DOHH2 (cell line): ENCODE measurements around the gene B4GALT1.

Source experiments
- CTCF ChIP-seq: fragments of 200-600 bp; sonication (generic); IDR thresholded peaks from one replicate; pipeline ENCODE4 v1.5.1; 2014; ENCODE audit warnings: antibody characterized with exemption, mild to moderate bottlenecking, low read depth, low read length; ENCODE audit not compliant: poor library complexity, severe bottlenecking
- EZH2phosphoT487 ChIP-seq: fragments of 200-600 bp; sonication (generic); IDR thresholded peaks from 2 replicates; pipeline ENCODE4 v1.6.1; 2017; ENCODE audit warnings: borderline replicate concordance, mild to moderate bottlenecking, antibody characterized with exemption, low read length, moderate library complexity, mixed read lengths

- no peak for TF ChIP-seq EZH2phosphoT487
- TF ChIP-seq CTCF, result no peak
Observed at GRCh38 chr9:33157960-33158842, 8.9 kb downstream of the B4GALT1 start.
